GM03348 (cell line): Measurements from ENCODE around the gene VWA5B1.
A peak's percentile ranks its signal among the peaks of the same experiment; 100 is the strongest.

ENCODE experiments used
- DNase-seq: peaks from one replicate; pipeline ENCODE4 v3.0.0; 2012; ENCODE audit warnings: low spot score

VWA5B1 gene

DNA sequence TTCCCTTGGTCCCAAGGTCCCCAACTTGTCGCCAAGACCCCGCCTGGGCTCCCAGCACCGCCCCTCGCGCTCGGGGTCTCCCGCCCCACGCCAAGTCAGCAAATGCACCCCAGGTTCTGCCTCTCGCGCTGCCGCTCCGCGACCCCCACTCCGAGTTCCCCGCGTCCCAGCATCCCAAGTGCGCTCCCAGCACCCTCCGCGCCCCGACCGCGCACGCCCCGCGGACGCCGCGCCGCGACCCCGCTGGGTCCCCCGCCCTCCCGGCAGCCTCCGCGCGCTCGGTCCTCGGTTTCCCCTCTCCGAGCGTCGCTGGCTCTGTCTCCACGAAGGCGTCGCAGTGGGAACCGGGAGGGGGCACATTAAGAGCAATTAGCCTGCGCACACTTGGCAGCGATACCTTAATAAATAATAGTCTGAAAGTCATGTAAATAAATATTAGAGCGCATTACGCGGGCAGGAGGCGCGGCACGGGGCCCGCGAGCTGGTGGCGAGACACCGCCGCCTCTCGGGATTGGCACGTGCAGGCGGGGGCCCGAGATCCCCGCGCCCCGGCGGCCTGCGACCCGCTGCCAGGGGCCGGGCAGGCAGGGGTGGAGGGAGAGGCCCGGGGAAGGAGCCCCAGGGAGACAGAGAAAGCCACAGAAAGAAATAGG is 75.9 kb downstream of the VWA5B1 start:
- DNase-seq = peak; percentile 21

DNA sequence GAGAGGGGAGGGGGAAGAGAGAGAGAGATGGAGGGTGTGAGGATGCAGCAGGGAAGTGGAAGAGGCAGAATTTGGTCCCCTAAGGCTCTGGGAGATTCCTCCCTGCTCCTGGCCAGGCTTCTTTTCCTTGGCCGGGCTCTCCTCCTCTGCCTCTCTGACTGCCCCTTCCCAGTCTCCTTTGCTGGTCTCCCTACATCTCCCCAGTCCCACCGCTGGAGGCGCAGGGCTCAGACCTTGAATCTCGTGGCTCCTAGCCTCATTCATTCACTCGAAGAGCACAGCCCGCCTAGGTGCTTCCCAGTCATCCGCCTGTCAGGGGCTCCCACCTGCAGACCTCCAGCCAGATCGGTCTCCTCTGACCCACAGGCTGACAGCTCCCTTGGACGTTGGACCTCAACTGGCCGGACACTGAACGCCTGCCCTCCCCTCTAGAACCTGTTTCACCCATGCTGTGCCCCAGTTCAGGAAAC is 76.5 kb downstream of the VWA5B1 start:
- DNase-seq = peak; percentile 77

DNA sequence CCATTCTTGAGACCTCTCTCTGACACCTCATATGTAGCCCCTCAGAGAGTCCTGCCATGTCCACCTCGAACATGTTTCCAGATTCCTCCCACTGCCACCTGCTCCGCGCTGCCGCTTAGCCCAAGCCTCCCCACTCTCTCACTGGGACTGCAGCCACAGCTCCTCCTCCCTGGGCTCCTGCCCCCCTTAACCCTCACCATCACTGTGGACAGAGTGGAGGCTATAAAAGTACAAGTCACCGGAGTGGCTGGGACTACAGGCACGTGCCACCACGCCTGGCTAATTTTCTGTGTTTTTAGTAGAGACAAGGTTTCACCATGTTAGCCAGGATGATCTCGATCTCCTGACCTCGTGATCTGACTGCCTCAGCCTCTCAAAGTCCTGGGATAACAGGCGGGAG is 77.0 kb downstream of the VWA5B1 start:
- no peak for DNase-seq

DNA sequence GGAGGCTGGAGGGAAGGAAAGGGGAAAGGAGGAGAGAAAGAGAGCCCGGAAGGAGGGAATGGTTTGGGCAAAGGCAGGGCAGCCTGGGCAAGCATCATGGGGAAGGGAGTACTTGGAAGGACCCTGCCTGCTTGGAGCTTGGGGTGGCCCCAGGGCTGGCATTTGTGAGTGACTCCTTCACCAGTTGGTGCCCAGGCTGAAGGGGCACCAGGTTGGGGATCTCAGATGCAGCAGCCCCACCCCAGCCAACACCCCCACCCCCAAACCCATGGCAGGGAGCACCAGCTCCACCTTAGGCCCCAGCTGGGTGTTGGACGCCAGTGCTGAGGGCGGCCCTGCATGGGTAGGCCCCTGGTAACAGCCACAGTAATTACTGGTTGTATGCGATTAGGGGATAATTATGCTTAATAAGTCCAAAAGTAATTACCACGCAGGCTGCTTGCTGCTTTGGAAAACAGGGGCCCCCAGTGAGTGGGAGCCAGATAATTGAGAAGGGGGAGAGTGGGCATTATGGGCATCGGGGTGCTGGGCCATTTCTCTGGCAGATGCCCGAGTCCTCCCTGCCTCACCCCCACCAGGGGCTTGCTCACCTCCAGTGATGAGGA is 78.3 kb downstream of the VWA5B1 start:
- no peak for DNase-seq

DNA sequence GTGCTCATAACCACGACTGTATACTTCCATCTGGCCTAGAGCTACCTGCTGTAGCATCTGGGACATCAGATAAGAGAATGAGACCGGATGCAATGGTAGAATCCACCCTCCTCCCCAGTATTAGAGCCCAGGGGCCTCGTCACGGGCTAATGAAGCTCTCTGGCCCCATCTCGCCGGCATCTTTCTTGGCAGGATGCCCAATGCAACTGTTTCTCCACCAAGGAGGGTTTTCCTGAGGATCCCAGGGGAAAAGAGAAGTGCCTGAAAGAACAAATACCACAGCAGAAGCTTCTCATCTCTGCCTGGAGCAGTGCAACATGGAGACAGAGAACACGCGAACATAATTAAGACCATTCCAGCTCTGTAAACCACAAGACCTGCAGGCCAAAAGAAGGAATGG is 80.0 kb downstream of the VWA5B1 start:
- peak; percentile 38 for DNase-seq

GRCh38 chr1:20371411-20371810 is 80.7 kb downstream of the VWA5B1 start:
- DNase-seq = peak; percentile 29

DNA sequence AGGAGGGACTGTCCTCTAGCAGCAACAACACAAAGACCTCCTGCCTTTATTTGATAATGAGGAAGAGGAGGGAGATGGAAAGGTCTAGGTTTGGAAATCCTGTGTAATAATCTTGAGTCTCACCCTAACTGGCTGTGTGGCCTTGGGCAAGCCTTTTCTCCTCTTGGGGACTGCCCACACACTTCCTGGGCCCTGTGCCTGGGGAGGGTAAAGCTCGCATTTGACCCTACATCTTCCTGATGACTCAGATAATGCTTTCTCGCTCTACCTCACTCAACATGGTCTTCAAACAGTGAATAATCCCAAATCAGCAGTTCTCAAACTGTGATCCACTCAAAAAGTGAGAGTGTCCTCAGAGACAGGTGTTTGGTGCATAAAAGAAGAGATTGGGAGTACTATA is 81.2 kb downstream of the VWA5B1 start:
- DNase-seq = no peak

DNA sequence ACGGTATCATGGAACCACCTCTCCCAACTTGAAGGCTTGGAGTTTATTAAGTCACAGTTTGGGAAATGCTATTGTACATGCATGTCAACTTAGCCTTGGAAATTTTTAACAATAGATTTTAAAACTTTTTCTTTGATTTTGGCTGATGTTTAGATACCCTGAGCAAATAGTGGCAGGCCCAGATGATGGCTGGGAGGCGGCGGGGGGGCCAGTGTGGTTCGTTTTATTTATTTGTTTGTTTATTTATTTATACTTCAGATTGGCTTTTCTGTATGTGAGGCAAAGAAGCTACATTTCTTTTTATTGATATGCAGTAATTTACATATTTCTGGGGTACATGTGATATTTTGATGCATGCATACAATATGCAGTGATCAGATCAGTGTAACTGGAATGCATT is 82.0 kb downstream of the VWA5B1 start:
- no peak for DNase-seq

- no peak for DNase-seq
Observed at GRCh38 chr1:20373286-20373685, 82.6 kb downstream of the VWA5B1 start.

DNA sequence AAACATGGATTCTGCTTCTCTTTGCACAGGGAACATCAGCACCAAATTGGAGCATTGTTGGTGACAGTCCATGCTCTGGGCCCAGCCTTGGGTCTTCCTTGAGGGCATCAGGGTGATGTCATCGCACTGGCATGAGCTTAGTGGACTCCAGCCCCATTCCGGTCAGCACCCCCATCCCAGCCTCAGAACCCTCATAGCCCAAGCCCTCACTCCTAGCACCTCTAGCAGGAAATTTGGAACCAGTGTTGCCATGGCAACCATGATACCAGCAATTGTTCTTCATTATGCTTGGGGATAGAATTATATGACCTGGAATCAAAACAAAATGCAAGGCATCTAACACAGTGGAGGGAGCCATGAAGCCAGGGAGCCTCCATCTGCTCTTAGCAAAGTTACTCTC is 83.1 kb downstream of the VWA5B1 start:
- no peak for DNase-seq

DNA sequence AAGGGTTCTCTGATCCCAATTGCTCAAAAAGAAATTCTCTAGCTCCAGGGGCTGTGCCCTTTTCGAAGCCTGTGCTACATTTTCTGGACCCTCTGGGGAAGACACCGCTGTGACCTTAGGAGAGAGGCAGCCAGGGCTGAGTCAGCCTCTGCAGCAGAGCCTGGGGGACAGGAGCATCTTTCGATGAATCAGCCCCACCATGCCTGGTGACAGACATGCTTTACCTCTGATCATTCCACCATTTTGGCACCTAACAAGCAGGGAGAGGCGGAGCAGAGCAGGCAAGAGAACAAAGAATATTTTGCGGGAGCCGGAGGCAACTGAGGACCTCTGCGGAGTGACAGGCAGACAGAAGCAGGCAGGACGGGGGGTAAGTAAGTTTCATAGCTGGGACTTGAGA is 84.9 kb downstream of the VWA5B1 start:
- peak; percentile 42 for DNase-seq

- DNase-seq = no peak
Observed at GRCh38 chr1:20376171-20376570, 85.5 kb downstream of the VWA5B1 start.

DNA sequence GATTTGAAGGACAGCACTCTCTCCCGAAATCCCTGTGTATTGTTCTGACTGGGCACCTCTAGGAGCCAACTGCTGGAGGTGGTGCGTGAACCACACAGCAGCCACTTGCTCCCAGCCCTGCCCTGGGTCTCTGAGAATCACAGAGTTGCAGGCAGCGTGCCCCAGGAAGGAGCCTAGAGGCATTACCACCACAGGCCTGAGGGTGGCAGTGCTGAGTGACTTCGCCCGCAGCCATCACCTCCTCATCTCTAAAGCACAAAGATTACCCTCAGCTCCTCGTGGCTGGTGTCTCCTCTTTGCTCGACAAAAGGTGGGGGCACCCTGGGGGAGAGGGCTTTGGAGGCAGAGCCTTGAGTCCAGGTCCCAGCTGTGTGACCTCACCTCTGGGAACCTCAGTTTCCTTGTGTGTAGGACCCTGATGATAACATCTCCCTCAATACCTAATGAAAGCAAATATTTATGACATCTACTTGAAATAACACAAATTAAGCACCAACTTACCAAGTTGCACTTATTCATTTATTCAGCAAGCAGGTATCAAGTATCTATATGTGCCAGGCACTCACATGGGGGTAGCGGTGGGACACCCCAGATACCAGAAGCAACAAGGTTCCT is 86.3 kb downstream of the VWA5B1 start:
- DNase-seq = peak; percentile 86

DNA sequence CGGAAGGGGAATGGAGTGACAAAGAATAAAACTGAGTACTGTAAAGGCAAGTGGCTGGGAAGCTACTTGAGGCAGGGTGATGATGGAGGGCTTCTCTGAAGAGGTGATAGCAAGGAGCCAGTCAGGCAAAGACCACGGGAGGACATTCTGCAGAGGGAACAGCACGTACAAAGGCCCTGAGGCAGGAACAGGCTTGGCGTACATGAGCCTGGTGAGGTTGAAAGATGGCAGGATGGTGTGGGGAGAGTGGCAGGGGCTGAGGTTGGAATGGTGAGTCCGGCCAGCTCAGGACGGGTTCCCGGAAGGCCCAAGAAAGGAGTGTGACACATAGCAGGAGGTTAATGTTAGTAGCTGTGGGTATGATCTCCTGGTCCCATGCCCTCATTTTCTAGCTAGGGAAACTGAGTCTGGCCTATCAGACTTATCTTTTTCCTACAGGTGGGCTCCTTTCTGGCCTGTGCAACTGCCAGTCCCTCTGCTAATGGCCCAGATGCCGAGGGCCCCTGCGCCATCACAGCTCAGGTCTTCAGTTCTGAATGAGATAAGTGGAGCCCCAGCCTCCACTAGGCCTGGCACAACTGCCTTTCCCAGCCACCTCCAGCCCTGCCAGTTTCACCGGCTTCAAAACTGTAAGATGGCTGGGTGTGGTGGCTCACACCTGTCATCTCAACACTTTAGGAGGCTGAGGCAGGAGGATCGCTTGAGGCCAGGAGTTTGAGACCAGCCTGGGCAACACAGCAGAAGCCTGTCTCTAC is 87.0 kb downstream of the VWA5B1 start:
- DNase-seq = no peak

- DNase-seq = no peak
Observed at GRCh38 chr1:20379075-20379474, 88.4 kb downstream of the VWA5B1 start.

- no peak for DNase-seq
Observed at GRCh38 chr1:20380175-20380574, 89.5 kb downstream of the VWA5B1 start.

GRCh38 chr1:20380616-20381035 is 90.0 kb downstream of the VWA5B1 start:
- DNase-seq = peak; percentile 80

- no peak for DNase-seq
Observed at GRCh38 chr1:20381045-20381641, 90.5 kb downstream of the VWA5B1 start.

DNA sequence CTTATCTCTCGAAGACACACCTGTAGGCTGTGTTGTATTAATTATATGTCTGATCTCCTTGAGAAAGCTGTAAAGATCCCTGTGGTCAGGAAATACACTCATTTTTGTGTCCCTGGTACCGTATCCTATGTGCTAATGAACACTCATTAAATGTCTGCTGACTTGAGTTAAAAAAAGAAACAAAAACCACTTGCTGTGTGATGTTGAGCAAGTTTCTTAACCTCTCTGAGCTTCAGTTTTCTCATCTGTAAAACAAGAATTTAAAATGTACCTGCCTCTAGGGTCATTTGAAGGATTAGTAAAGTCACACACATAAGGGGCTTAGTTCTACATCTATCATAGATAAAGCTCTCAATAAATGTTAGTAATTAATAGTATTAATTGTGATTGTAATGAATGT is 91.3 kb downstream of the VWA5B1 start:
- no peak for DNase-seq

- DNase-seq = no peak
Observed at GRCh38 chr1:20382711-20383110, 92.0 kb downstream of the VWA5B1 start.

- no peak for DNase-seq
Observed at GRCh38 chr1:20383631-20384030, 93.0 kb downstream of the VWA5B1 start.

DNA sequence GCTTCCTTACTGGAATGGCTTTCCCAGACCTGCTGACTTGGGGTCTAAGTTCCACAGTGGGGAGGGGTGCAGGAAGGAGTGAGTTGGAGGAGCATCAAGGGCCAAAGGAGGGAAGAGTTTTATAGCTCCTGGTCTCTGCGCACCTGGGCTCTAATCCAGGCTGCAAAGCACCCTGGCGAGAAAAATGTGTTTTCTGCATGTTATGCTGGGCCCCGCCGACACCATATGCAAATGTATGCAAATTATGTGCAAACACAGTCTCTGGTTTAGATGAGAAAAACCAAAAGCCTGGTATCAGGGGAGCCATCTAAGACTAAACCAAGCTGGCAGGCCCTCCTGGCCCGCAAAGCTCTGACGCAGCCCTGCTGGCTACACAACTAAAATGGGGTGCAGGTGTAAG is 95.0 kb downstream of the VWA5B1 start:
- DNase-seq = no peak
